ENCODE results near the gene CTIF. TPM values are rescaled to one million over a fixed set of nuclear protein-coding genes. Genes with fewer than 3 reads are reported as not detected.

Gene CTIF
- total and polyA plus RNA-seq, 2 experiments from 2014 or later, result 8.6 to 14.4 TPM

DNA sequence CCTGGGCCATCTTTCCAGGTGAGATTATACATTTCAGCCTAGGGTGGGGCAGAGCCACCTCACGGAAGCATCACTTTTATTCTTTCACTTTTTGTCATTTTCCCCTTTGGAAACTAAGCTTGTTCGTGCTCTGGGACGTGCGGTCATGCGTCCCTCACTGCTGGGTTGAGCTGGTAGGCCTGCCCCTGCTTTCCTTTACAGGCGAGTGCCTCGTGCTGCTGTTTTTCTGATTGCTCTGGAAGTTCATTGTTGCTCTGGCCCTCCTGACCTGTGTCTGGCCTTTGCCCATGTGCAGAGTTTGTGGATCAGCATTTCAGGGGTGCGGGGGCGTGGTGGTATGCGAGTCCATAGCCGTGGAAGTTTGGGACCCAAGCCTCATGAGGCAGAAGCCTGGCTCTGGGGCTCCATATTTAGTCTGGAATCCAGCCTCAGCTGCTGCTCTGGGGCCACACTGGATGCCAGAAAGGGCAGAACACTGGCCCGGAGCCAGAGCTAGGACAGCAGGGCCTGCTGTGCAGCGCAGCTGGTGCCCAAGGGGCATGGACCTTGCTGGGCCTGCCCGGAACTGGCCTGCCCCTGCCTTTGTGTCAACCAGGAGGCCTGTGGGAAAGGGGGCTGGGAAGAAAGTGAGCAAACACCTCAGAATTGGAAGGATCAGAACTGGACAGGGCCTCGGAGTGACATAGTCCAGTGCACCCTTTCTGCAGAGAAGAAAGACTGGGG, 51.1 kb downstream of the CTIF start (continued):
- TF ChIP-seq, protein P1, sequence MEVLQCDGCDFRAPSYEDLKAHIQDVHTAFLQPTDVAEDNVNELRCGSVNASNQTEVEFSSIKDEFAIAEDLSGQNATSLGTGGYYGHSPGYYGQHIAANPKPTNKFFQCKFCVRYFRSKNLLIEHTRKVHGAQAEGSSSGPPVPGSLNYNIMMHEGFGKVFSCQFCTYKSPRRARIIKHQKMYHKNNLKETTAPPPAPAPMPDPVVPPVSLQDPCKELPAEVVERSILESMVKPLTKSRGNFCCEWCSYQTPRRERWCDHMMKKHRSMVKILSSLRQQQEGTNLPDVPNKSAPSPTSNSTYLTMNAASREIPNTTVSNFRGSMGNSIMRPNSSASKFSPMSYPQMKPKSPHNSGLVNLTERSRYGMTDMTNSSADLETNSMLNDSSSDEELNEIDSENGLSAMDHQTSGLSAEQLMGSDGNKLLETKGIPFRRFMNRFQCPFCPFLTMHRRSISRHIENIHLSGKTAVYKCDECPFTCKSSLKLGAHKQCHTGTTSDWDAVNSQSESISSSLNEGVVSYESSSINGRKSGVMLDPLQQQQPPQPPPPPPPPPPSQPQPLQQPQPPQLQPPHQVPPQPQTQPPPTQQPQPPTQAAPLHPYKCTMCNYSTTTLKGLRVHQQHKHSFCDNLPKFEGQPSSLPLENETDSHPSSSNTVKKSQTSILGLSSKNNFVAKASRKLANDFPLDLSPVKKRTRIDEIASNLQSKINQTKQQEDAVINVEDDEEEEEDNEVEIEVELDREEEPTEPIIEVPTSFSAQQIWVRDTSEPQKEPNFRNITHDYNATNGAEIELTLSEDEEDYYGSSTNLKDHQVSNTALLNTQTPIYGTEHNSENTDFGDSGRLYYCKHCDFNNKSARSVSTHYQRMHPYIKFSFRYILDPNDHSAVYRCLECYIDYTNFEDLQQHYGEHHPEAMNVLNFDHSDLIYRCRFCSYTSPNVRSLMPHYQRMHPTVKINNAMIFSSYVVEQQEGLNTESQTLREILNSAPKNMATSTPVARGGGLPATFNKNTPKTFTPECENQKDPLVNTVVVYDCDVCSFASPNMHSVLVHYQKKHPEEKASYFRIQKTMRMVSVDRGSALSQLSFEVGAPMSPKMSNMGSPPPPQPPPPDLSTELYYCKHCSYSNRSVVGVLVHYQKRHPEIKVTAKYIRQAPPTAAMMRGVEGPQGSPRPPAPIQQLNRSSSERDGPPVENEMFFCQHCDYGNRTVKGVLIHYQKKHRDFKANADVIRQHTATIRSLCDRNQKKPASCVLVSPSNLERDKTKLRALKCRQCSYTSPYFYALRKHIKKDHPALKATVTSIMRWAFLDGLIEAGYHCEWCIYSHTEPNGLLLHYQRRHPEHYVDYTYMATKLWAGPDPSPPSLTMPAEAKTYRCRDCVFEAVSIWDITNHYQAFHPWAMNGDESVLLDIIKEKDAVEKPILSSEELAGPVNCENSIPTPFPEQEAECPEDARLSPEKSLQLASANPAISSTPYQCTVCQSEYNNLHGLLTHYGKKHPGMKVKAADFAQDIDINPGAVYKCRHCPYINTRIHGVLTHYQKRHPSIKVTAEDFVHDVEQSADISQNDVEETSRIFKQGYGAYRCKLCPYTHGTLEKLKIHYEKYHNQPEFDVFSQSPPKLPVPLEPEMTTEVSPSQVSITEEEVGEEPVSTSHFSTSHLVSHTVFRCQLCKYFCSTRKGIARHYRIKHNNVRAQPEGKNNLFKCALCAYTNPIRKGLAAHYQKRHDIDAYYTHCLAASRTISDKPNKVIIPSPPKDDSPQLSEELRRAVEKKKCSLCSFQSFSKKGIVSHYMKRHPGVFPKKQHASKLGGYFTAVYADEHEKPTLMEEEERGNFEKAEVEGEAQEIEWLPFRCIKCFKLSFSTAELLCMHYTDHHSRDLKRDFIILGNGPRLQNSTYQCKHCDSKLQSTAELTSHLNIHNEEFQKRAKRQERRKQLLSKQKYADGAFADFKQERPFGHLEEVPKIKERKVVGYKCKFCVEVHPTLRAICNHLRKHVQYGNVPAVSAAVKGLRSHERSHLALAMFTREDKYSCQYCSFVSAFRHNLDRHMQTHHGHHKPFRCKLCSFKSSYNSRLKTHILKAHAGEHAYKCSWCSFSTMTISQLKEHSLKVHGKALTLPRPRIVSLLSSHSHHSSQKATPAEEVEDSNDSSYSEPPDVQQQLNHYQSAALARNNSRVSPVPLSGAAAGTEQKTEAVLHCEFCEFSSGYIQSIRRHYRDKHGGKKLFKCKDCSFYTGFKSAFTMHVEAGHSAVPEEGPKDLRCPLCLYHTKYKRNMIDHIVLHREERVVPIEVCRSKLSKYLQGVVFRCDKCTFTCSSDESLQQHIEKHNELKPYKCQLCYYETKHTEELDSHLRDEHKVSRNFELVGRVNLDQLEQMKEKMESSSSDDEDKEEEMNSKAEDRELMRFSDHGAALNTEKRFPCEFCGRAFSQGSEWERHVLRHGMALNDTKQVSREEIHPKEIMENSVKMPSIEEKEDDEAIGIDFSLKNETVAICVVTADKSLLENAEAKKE (CRISPR knock-in tag; IDR thresholded peaks at IDR 0.05), result no peak
- no peak for TF ChIP-seq JUNB (IDR thresholded peaks at IDR 0.05; ENCODE audit: unreplicated experiment)
- TF ChIP-seq CREB1 (CRISPR knock-in tag; IDR thresholded peaks at IDR 0.05; ENCODE audit: low read depth), result no peak

DNA sequence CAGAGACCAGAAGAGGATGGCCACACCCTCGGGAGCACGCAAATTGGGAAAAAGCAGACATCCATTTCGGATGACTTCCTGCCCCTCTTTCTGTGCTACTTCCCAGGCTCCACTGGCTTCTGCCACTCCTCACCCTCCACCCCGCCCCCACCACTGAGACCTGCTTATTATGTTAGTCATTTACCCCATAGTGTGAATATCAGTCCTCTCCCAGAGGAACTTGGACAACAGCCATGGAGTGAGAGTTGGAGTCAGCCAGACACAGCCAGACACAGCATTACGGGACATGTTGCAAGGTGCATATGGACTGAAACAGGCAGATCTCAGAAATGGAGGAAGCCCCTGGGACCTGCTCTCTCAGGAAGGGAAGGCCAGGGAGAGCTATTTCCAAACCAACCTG, 51.8 kb downstream of the CTIF start:
- H4K20me1 ChIP-seq (replicated peaks; ENCODE audit: insufficient read depth), result 0 out of 2 replicates have a peak, but pooled peaks cover 3% of the 10 kb centered on the region
- TF ChIP-seq NANOG (IDR thresholded peaks at IDR 0.05; ENCODE audit: borderline replicate concordance) (no peak), STAT1 (IDR thresholded peaks at IDR 0.05; ENCODE audit: unreplicated experiment) (no peak), EZH2 (IDR thresholded peaks at IDR 0.05; ENCODE audit: low read depth, unreplicated experiment) (no peak), POLR2AphosphoS5 (IDR thresholded peaks at IDR 0.05; ENCODE audit: low read depth) (no peak), ZNF331 (CRISPR knock-in tag; IDR thresholded peaks at IDR 0.05; ENCODE audit: low read depth) (no peak), EZH2phosphoT487 (IDR thresholded peaks at IDR 0.05; ENCODE audit: unreplicated experiment) (no peak), ZNF114 (CRISPR knock-in tag; IDR thresholded peaks at IDR 0.05) (no peak)
- TF ChIP-seq, protein P1 (CRISPR knock-in tag; IDR thresholded peaks at IDR 0.05), result no peak

More for the DNA sequence above, 51.8 kb downstream of the CTIF start:
- no peaks in the 10 kb centered on the region for H3K4me1 ChIP-seq (ENCODE audit: insufficient read depth)
- Mint-ChIP-seq H3K27me3 (ENCODE audit: insufficient read depth, low read depth, poor library complexity) (peaks cover 11% of the 10 kb centered on the region), H3K27ac (no peak overlapping the region), H3K4me1 (peaks cover 4% of the 10 kb centered on the region; the same call in 2 of the 3 replicates), H3K9me3 (no peaks in the 10 kb centered on the region), H3K36me3 (ENCODE audit: low read depth) (no peaks in the 10 kb centered on the region), H3K4me3 (no peak overlapping the region)
- H3K4me3 ChIP-seq, result no peak overlapping the region
- no peaks in the 10 kb centered on the region for H3K27me3 ChIP-seq (ENCODE audit: insufficient read depth)
- no peaks in the 10 kb centered on the region for H3K9me2 ChIP-seq (ENCODE audit: insufficient read depth)
- no peaks in the 10 kb centered on the region for H3F3A ChIP-seq (replicated peaks; ENCODE audit: low read depth)
- no peak overlapping the region for H2AFZ ChIP-seq
- ATAC-seq, result no peak
- H3K27ac ChIP-seq (ENCODE audit: low read depth), result no peak overlapping the region
- no peak overlapping the region for H3K4me2 ChIP-seq
- DNase-seq (ENCODE audit: low spot score), result no peak
- peaks cover 16% of the 10 kb centered on the region for H3K79me2 ChIP-seq (replicated peaks; ENCODE audit: insufficient read depth)
- H3K36me3 ChIP-seq (ENCODE audit: insufficient read depth), result no peaks in the 10 kb centered on the region
